ENCODE data around the gene XAF1.

DNA sequence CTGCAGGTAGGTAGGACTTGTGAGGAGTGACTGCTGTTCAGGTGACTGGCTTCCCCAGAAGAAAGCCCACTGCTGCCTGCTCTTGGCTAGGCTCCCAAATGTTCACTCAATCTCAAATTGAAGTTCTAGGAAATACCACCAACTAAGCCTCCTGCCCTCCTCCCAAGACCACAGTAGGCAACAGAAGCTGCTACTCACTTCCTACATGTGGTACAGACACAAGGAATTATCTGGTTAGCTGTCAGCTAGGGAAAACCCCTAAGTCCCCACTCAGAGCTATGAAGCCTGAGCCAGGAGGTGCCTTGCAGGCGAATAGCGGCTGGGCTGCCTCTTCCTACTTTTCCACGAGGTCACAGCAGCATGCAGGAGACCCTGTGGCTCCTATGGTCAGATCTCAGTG lies 25.0 kb downstream of the XAF1 start:
- TF ChIP-seq CTCF (IDR thresholded peaks at IDR 0.05) (no peak), POLR2A (IDR thresholded peaks at IDR 0.05) (no peak), EP300 (IDR thresholded peaks at IDR 0.05) (no peak), POLR2AphosphoS5 (IDR thresholded peaks at IDR 0.05) (no peak)

Measured in gastroesophageal sphincter (tissue), 3 donors.